Islet precursor cell (in vitro differentiated cells): ENCODE data around the gene TP53.
A peak's percentile ranks its signal among the peaks of the same experiment; 100 is the strongest.

Experiments
- DNase-seq: peaks from one replicate; pipeline ENCODE4 v3.0.0-alpha.2; 2018

The TP53 gene

DNA sequence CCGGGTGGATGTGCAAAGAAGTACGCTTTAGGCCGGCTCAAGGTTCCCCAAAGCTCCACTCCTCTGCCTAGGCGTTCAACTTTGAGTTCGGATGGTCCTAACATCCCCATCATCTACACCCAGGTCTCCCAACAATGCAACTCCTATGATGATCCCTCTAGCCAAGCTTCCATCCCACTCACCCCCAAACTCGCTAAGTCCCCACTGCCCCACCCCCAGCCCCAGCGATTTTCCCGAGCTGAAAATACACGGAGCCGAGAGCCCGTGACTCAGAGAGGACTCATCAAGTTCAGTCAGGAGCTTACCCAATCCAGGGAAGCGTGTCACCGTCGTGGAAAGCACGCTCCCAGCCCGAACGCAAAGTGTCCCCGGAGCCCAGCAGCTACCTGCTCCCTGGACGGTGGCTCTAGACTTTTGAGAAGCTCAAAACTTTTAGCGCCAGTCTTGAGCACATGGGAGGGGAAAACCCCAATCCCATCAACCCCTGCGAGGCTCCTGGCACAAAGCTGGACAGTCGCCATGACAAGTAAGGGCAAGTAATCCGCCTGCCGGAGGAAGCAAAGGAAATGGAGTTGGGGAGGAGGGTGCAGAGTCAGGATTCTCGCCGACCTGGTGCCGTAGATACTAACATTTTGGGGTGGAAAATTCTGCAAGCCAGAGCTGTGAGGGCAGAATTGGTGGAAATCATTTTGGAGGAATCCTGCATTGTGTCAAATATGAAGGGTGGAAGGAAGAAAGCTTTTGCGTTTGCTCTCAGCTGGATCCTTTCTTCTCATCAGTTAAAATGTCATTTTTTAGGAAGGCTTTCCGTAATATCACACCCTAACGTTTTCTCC lies at the start of gene TP53:
Gene TP53 (minus strand): TSS at position 419 of the 836 bp plus-strand sequence. CDS start 10,896 bp downstream, outside the sequence.
- DNase-seq, result peak; percentile 98

- DNase-seq, result no peak
Observed at GRCh38 chr17:7732981-7733539, 45.8 kb upstream of the TP53 start.

GRCh38 chr17:7729816-7730215 lies 42.5 kb upstream of the TP53 start:
- DNase-seq, result no peak

GRCh38 chr17:7727886-7728285 lies 40.6 kb upstream of the TP53 start:
- DNase-seq, result no peak

GRCh38 chr17:7721612-7722011 lies 34.3 kb upstream of the TP53 start:
- peak; percentile 50 for DNase-seq

DNA sequence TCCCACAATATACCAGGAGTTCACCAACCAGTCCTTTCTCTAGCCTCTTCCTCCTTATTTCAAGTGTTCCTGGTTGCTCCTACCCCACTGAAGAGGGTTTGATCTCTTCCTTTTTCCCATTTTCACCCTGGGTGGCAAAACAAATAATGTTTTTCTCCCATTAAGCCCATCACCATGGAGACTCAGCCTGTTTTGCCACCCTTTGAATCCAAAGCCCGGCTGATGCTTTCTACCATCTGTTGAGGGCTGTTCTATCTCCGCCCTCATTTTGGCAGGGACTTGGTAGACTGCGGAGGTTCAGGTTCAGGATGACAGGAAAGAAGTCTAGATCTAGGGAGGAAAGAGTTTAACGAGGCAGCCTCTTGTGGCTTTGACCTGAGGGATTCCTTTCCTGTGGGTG lies 32.8 kb upstream of the TP53 start:
- peak; percentile 51 for DNase-seq

- peak; percentile 56 for DNase-seq
Observed at GRCh38 chr17:7719661-7720060, 32.4 kb upstream of the TP53 start.

DNA sequence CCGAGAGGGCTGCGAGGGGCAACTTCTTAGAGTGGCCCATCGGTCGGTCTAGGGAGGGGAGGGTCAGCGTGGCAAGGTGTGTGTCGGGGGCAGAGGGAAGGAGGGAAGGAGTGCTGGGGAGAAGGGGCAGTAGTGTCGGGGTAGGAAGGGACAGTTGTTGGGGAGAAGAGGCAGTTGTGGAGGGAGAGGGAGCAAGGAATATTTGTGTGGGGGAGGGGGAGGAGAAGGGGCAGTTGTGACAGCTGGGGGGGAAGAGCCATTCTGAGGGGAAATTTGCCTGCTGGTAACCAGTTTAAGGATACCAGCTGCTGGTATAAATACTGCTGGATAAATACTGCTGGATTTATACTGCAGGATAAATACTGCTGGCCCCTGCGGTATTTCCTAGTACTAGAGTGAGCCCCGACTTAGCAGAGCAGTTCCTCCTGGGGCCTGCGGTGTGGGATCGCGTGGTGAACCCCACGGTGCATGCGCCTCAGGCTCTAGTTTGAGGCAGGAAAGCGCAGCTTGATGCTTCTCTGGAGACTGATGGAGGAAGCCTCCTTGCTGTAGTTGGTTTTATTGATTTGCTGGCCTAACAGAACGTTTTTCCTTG lies 30.6 kb upstream of the TP53 start:
- DNase-seq, result no peak

GRCh38 chr17:7716901-7717755 lies 29.8 kb upstream of the TP53 start, which contains the start of gene DNAH2:
TSS of gene DNAH2 (plus strand) at chr17:7717744. CDS start at chr17:7719735, 1,991 bp downstream.
- DNase-seq, result peak; percentile 98

DNA sequence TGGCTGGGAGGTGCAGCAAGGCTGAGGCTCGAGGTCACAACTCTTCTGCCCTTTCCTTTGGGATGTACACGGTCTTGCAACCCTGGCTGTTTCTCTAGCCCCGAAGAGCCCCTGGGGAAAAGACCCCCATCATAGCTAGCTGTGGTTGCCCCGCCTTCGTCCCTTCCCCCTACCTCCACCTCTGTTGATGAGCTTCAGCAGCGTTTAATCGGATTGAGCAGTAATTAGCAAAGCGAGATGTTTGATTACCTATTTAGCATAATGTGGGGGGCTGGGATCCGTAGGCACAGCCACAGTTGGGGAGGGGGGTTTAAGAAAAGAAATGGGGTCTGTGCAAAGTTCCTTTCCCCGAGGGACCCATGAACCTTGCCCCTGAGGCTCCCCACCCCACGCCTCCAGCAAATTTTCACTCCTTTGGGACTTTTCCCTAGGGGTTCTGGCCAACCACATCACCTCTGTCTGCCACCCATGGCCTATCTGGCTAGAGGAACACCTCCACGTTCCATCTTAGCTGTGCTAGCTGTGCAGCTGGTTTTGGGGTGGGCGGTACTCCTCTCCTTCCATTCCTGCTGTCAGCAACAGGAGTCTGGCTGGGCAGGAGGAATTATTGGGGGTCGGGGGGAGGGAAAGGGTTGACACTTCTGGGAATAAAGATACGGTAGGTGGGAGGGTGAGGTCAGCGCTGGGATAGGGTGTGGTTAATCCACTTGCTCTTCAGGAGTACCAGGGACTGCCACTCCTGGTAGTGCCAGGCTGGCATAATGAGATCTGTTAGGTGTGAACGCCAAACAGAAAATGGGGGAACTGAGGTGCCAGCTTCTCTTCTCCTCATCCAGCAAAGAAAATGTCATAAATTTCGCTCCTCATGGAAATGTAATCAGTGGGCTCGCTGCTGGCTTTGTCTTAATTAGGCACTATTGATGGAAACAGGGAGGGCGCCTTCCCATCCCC lies 28.9 kb upstream of the TP53 start:
- DNase-seq, result peak; percentile 54

DNA sequence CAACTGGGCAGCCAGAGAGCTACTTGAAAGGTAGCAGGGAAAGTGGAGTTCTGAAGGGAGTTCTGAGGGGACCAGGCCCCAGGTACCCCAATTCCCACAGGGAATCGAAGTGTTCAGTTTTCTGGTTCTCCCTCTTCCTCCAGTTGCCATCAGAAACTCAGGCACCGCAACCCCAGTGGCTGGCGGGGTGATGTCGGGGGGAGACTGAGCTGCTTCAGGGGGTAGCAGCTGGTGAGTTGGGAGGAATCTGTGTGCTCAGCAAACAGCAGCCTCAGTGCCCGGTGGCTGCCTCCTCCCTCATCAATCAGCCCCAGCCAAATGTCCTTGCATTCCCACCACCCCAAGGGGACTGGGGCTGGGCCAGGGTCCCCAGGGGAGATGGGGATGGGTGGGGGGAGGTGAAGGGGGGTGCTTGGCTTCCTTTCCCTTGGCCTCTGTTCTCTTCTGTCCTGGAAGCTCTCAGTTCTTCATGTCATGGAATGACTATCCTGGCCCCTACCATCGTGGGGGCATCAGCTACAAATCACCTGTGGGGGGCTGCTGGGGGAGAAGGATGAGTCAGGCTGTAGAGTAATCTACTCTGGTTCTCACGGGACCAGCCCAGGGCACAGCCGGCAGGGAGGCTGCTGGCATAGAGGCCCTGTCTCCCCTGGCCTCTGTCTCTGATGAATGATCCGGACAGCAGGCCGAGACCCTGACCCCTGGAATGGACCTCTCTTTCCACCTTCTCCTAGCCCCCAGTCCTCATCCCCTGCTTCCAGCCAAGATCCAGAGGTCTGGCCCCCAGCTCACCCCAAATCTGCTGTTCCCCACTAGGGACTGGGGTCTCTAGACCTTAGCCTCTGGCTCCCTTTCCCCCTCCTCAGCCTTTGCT lies 27.7 kb upstream of the TP53 start:
- DNase-seq, result no peak

DNA sequence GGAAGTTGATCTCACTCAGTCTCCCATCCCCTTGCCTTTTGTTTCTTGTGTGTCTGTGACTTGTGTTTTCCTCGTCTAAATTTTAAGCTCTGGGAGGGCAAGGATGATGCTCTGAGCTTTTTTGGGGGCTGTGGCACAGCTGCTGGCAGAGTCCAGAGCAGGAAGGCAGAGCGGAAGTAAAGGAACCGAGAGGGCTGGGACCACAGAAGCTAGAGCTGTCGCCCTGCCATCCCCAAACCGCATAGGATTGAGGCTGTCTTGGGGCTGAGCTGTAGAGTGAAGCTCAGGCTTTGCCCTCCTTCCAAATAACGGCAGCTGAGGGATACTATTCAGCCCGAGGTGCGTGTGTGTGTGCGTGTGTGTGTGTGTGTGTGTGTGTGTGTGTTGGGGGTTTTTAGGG lies 26.5 kb upstream of the TP53 start:
- DNase-seq, result no peak

DNA sequence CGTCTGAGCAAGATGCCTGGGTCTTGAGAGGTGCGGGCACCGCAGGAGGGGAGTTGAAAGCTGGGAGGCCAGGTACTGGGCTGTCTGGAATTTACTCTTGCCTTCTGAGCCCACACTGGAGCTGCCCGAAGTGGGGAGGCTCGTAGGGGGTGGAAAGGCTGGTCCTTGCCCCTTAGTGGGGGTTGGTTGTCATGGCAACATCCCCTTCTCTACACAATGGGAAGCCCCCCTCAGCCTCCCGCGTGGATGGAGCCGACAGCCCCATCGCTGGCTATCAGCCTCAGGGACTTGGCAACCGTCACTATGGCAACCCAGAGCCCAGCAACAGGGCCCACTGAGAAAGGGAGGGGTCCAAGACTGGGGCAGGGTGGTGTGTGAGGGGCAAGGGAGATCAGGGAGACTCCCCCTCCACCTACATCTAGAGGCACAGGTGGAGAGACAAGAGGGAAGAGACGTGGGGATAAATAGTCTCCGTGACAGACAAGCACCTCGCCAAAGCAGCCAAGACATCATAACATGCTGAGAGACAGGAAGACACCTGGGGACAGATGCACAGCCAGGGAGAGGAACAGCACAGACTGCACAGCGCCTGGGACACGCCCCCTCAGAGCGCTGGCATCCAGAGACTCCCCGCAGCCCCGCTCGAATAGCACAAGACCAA lies 25.0 kb upstream of the TP53 start:
- DNase-seq, result peak; percentile 74

GRCh38 chr17:7711051-7711755 lies 23.9 kb upstream of the TP53 start:
- peak; percentile 69 for DNase-seq

- no peak for DNase-seq
Observed at GRCh38 chr17:7710301-7710700, 23.0 kb upstream of the TP53 start.

DNA sequence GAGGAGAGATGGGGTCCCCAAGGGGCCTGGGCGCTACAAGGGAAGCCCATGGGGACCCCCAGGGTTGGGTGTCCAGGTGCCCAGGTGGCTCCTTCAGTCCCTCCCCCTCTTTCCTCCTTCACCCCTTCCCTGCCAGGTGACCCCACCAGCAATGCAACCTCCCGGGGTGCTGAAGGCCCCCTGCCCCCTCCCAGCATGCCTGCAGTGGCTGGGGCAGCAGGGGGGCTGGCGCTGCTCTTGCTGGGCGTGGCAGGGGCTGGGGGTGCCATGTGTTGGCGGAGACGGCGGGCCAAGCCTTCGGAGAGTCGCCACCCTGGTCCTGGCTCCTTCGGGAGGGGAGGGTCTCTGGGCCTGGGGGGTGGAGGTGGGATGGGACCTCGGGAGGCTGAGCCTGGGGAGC lies 21.7 kb upstream of the TP53 start:
- no peak for DNase-seq

DNA sequence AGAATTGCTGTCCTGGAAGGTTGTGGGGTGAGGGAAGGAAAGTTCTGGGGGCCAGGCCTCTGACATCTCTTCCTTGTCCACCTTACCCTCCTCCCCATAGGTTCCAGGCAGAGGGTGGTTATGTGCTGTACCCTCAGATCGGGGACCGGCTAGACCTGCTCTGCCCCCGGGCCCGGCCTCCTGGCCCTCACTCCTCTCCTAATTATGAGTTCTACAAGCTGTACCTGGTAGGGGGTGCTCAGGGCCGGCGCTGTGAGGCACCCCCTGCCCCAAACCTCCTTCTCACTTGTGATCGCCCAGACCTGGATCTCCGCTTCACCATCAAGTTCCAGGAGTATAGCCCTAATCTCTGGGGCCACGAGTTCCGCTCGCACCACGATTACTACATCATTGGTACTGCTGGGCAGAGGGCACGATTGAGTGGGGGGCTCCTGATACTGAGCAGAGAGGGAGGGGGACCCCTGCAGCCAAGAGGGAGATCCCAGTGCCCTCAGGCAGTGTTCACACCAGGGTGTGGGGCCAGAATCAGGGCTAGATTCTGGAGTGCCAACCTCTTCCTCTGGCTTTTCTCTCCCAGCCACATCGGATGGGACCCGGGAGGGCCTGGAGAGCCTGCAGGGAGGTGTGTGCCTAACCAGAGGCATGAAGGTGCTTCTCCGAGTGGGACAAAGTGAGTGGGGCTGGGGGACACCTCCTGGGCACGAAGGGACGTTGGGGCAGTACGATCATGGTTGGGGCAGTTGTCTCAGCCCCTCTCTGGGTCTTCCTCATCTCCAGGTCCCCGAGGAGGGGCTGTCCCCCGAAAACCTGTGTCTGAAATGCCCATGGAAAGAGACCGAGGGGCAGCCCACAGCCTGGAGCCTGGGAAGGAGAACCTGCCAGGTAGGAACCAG lies 20.8 kb upstream of the TP53 start:
- DNase-seq, result no peak

GRCh38 chr17:7707446-7707845 lies 20.2 kb upstream of the TP53 start:
- no peak for DNase-seq
